Stimulated activated CD4-positive, alpha-beta T cell treated with anti-CD3 and anti-CD28 coated beads, Interleukin-2, amount 100 ng/mL, for 48 hours (primary cell): Measurements from ENCODE around the gene JAK2.
A peak's percentile ranks its signal among the peaks of the same experiment; 100 is the strongest.
"Not testable (repeated sequence)": the region's sequence is repeated elsewhere in the genome, so short reads cannot be mapped to it uniquely, and the experiment has no call there.

Experiments used
- DNase-seq, 2 donors: peaks; one replicate each; pipeline ENCODE4 v3.0.0-alpha.2; 2020

JAK2 gene

GRCh38 chr9:4984621-4985385 lies at the start of gene JAK2:
Gene JAK2 (plus strand): TSS chr9:4985272. CDS start chr9:5021988, 36,716 bp downstream.
- DNase-seq: peak; percentile 71 to 74

GRCh38 chr9:4936277-4936676 lies 48.8 kb upstream of the JAK2 start:
- no peak for DNase-seq

DNA sequence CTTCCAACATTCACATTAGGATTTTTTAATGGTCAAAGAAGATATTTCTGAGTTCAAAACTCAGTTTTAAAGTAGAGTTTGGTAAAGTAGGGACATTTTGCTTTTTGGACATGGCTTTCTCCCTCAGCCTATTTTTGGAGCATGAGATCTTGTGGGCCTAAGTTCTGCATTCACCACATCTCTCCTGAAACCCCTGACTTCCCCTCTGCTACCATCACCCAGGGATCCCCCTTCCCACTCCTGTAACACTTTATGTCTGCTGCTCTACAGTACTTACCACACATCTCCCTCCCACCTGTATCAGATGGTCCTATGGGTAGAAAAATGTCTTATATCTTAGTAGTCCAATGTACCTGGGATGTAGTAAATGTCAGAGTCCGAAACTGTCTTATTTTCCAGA lies 48.2 kb upstream of the JAK2 start:
- DNase-seq: no peak

DNA sequence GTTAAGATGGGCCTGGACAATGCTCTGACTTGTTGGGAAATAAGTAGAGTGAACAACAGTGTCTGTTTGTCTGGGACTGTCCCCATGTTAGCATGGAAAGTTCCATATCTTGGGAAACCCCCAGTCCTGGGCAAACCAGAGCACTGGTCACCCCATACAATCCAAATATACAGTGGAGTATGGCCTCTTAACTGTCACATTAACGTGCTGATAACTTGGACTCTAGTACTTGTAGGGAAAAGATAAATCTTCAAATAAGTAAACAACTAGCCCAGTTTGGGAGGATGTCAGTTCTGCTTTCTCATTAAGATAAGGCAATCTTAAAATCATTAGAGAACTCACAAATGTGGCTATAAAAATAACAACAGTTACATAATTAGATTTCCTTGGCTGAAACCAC lies 47.6 kb upstream of the JAK2 start:
- no peak for DNase-seq

- no peak for DNase-seq
These were observed 46.6 kb upstream of the JAK2 start for GRCh38 chr9:4938496-4938895.

DNA sequence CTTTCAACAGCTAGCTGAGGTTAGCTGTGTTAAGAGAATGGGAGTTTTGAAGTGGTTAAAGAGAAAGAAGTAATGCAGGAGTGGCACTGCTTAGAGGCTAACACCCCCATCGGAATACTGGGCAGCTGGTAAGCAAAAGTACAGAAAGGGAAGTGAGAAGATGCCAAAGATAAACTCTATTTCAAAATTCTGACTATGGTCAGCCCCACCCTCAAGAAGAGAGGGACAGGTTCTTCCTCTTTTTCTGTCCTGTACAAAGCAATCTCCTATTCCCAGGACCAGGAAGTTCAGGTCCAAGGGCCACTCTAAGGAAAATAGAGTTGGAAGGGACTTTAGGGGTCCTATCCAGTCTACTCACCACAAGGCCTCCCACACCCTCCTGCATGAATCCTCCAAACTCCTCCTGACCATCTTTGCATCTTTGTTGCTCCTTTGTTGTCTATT lies 45.9 kb upstream of the JAK2 start:
- no peak for DNase-seq

- not testable (repeated sequence) for DNase-seq
These were observed 42.9 kb upstream of the JAK2 start for GRCh38 chr9:4942042-4942691.

- DNase-seq: no peak
These were observed 41.7 kb upstream of the JAK2 start for GRCh38 chr9:4943346-4943745.

DNA sequence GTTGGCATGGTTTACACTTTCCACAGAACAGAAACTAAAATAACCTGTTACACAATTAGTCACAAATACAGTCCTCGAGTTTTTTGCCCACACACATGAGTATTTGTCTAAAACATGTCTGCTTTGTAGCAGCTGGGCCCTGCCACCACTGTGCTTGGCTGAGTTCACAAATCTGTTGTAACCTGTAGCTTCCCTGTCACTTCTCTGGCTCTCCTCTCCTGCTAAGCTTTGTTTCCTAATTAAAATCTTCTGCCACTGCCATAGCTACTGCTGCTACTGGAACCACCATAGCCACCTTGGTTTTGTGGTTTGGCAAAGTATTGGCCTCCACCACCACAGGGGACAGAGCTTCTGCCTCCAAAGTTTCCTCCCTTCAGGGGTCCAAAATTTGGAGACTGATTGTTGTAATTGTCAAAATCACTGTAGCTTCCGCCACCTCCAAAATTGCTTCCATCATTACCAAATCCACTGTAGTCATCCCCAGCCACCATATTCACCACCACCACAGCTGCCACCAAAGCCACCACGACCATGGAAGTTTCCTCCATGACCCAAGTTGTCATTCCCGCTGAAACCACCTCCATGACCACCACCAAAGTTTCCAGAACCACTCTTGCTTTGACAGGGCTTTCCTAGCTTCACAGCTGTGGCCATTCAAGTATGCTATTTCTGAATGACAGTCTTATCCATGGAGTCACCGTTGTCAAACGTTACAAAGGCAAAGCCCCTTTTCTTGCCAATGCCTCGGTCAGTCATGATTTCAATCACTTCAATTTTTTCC lies 40.5 kb upstream of the JAK2 start:
- peak in 1 of 2 donors; percentile 33 for DNase-seq

GRCh38 chr9:4946937-4947336 lies 38.1 kb upstream of the JAK2 start:
- DNase-seq: no peak

GRCh38 chr9:4955836-4956235 lies 29.2 kb upstream of the JAK2 start:
- no peak for DNase-seq

DNA sequence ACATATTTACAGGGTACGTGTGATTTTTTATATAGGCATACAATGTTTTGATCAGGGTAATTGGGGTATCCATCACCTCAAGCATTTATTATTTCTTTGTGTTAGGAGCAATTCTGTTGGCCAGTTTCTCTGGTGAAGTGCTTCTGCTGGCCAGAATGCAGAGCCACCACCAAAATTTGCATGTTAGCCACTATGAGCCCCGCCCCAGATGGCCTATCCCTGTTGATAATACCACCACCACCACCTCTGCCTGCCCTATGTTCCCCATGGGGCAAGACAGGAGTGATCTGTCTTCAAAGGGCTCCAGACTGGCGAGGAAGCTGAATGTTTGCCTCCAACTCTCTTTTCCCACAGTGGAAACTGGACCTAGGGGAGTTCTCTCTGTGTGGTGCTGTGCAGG lies 26.0 kb upstream of the JAK2 start:
- DNase-seq: no peak

DNA sequence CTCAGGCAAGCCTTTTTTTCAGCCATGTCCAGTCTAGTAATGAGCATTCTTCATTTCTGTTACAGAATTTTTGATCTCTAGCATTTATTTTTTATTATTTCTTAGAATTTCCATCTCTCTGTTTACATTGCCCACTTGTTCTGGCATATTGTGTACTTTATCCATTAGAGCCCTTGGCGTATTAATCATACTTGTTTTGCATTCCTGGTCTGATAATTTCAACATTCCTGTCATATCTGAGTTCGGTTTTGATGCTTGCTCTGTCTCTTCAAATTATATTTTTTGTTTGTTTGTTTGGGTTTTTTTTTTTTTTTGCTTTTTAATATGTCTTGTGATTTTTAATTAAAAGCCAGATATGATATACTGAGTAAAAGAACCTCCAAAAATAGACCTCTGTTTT lies 23.0 kb upstream of the JAK2 start:
- no peak for DNase-seq

- no peak for DNase-seq
These were observed 20.5 kb upstream of the JAK2 start for GRCh38 chr9:4964540-4964939.

DNA sequence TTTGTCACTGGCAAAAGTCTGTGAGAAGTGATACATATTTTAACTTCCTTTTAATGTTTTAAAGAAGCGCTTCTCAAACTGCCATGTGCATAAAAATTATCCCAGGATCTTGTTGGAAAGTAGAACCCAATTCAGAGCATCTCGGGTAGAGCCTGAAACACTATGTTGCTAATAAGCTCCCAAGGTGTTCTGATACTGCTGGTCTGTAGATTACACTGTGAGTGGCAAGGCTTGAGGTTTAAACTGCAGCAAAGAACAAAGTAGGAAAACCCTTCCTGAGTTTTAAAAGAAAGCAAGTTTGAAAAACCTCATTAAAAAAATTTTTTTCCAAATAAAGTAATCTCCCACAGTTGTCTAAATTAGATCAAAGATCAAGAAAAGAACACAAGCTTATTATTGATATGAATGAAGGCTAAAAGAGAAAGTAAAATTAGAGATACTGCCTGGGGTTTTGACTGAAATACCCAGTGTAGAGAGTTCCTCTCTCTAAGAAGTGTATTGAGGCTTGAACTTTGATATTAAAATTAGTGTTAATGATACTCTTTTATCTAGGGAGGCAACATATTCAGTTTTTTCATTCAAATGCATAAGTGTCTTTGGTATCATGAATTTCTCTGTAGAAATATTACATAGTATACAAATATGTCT lies 19.8 kb upstream of the JAK2 start:
- DNase-seq: no peak

DNA sequence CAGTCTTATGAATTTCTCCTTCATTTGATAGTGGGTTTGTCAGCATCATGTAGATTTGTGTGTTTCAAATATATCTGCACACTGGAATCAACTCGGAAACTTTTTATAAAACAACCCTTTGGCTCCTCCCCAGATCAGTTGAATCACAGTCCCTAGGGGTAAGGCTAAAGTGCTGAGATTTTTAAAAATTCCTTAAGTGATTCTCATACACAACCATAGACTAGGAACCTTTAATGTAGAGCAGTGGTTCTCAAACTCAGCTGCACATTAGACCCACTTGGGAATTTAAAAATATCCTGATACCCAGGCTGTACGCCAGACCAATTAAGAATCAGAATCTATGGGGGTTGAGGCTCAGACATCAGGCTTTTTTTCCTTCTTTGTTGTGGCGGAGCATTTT lies 17.5 kb upstream of the JAK2 start:
- DNase-seq: no peak

DNA sequence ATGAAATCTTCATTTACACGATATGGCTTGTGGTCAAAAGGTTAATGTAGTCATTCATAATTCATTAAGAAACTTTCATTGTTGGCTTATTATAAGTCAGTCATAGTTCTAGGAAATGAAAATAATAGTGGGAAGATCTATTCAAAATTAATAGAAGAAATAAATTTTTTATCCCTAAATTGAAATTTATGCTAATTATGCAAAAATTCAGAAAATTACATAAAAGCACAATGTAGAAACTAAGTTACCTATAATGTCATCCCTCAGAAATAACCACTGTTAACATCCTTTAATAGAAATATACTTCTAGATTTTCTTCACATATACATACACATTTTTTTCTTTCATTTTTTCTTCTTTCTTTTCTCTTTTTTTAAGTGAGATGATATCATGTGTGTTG lies 15.9 kb upstream of the JAK2 start:
- no peak for DNase-seq

DNA sequence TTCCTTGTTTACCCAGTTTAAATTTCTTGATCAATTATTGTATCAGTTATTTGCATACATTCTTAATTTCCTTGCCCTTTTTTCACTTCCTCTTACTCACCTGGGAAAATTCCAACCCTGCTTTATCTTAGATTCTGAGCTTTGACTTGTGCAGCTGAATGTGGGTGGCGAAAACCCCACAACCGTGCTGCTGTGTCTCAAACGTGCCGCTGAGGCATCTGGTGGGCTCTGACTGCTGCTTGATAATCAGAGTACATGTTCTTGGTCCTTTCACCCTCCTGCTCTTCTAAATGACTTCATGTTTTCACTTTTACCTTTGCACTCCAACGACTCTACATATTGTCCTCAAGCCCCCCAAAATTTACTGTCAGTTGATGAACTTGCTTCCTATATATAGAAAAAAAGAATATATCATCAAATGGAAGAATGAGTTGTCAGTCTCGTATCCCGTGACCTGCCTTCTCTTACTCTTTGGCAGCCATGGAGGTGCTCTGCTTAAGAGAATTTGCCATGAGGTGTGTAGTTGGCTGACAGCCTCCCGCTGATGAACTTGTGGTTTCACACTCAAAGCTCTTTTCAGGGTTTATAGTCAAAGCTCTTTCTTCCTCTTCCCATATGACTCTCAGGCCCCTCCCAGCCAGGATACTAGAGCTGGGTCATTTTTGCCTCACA lies 14.0 kb upstream of the JAK2 start:
- peak; percentile 49 for DNase-seq

DNA sequence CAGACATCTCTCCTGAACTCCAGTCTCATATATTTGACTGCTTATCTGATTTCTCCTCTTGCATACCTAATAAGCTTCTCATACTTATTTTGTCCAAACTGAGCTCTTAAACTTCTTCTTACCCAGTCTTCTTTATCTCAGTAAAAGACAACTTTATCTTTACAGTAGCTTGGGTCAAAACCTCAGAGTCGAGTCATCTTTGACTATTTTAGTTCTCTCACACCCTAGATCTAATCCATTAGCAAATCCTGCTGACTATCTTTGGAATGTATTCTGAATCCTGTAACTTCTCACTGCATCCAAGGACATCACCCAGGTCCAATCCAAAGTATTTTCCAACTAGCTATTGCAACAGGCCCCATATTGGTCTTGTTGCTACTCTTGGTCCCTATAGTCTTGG lies 11.8 kb upstream of the JAK2 start:
- no peak for DNase-seq

GRCh38 chr9:4973902-4974301 lies 11.2 kb upstream of the JAK2 start:
- no peak for DNase-seq

DNA sequence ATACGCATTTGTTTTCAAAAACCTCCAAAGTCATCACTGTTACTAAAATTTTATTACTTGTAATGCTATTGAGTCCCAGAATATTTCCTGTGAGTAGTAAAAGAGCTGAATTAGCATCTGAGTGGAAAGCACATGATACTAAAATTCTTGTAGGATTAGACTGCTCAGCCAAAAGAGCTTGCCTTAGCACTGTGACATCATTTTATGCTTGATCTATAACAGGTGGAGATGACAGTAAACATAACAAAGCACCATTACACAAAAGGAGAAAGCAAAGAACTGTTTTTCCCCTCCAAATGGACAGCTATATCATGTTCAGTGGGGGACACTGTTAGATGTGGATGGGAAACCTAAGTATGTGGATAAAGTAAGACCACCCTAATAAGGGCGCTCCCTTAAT lies 5.8 kb upstream of the JAK2 start:
- no peak for DNase-seq

DNA sequence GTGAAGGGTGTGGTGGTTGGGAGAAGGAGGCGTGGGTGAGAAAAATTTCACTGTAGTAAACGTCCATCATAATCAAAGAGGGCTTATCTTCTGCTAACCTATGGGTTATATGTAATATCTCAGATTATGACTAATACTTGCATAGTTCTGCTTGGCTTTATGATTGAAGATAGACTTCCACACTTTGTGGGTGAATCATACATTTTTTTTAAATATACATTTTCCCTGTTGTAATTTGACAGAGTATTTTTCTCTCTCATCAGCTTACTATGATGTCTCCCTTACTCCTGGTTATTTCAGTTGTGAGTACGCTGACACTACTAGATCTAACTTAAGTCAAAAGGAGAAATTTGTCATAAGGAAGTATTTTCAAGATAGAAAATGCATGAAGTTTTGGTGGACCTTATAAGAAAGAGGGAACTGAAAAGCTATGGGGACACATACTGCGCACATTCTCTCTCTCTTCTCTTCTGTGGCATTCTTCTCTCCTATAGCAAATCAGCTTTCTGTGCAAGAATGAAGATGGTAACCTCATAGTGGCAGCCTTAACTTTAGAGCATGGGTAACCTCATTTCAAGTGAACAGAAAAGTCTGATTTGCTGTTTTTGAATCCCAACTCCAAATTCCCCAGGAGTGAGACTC lies 4.9 kb upstream of the JAK2 start:
- no peak for DNase-seq
